GM23248 (cell line): ENCODE results near the gene FUT8.

Source experiments
- EZH2 ChIP-seq: fragments of 200-600 bp; sonication (generic); IDR thresholded peaks from 2 replicates; pipeline ENCODE4 v1.6.1; 2018; ENCODE audit warnings: antibody characterized with exemption, mild to moderate bottlenecking; ENCODE audit not compliant: insufficient read depth, poor library complexity, severe bottlenecking
- EZH2phosphoT487 ChIP-seq: fragments of 200-600 bp; sonication (generic); IDR thresholded peaks from 2 replicates; pipeline ENCODE4 v1.6.1; 2018; ENCODE audit warnings: antibody characterized with exemption, moderate library complexity, mild to moderate bottlenecking, low read depth; ENCODE audit not compliant: insufficient read depth

DNA sequence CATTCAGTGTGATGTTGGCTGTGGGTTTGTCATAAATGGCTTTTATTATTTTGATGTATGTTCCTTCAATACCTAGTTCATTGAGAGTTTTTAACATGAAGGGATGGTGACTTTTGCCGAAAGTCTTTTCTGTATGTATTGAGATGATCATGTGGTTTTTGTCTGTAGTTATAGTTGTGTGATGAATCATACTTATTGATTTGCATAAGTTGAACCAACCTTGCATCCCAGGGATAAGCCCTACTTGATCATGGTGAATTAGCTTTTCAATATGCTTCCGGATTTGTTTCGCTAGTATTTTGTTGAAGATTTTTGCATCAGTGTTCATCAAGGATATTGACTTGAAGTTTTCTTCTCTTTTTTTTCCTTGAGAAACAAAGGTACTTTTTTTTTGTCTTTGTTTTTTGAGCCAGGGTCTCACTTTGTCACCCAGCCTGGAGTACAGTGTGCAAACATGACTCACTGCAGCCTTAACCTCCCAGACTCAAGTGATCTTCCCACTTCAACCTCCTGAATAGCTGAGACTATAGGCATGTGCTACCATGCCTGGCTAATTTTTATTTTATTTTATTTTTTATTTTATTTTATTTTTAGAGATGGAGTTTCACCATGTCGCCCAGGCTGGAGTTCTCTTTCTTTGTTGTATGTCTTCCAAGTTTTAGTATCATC, 121.3 kb downstream of the FUT8 start:
- TF ChIP-seq EZH2phosphoT487 (no peak), EZH2 (no peak)
